GM12873 (cell line): ENCODE measurements around the gene MEIKIN.

Experiments
- TF ChIP-seq, protein P1 (sequence below): IDR thresholded peaks from 2 replicates; pipeline ENCODE4 v1.5.1; 2012; ENCODE audit warnings: low read depth, mild to moderate bottlenecking, moderate library complexity, low read length, control low read depth; ENCODE audit not compliant: insufficient read depth; ENCODE audit errors: missing control alignments

MEIKIN gene

GRCh38 chr5:131973089-131973712 lies 27.7 kb upstream of the MEIKIN start:
- TF ChIP-seq, protein P1, sequence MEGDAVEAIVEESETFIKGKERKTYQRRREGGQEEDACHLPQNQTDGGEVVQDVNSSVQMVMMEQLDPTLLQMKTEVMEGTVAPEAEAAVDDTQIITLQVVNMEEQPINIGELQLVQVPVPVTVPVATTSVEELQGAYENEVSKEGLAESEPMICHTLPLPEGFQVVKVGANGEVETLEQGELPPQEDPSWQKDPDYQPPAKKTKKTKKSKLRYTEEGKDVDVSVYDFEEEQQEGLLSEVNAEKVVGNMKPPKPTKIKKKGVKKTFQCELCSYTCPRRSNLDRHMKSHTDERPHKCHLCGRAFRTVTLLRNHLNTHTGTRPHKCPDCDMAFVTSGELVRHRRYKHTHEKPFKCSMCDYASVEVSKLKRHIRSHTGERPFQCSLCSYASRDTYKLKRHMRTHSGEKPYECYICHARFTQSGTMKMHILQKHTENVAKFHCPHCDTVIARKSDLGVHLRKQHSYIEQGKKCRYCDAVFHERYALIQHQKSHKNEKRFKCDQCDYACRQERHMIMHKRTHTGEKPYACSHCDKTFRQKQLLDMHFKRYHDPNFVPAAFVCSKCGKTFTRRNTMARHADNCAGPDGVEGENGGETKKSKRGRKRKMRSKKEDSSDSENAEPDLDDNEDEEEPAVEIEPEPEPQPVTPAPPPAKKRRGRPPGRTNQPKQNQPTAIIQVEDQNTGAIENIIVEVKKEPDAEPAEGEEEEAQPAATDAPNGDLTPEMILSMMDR, result no peak

DNA sequence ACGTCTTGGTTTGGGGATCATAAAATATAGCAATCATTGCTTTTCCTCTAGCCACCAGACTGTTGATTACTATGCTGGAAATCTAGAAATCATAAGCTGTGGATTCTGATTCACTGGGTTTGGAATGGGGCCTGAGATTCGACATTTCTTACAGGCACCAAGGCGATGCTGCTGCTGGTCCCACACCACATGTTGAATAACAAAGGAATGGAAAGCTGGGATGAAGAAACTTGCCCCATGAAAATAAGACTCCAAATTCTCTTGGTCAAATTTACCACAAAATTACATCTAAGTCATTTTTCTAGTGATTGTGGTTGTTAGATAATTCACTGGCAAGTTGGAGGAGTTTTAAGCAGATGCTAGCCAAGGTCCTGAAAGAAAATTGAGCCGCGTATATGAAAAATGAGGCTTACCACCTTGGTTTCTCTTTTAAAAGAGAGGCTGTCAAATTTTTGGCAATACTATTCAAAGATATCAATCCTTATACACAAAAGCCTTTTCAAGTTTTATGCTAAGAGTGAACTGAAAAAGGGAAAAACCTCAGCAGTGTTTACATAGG lies 23.0 kb upstream of the MEIKIN start:
- TF ChIP-seq, protein P1, result no peak

- TF ChIP-seq, protein P1, result no peak
These were observed 21.1 kb upstream of the MEIKIN start for GRCh38 chr5:131966551-131966950.

DNA sequence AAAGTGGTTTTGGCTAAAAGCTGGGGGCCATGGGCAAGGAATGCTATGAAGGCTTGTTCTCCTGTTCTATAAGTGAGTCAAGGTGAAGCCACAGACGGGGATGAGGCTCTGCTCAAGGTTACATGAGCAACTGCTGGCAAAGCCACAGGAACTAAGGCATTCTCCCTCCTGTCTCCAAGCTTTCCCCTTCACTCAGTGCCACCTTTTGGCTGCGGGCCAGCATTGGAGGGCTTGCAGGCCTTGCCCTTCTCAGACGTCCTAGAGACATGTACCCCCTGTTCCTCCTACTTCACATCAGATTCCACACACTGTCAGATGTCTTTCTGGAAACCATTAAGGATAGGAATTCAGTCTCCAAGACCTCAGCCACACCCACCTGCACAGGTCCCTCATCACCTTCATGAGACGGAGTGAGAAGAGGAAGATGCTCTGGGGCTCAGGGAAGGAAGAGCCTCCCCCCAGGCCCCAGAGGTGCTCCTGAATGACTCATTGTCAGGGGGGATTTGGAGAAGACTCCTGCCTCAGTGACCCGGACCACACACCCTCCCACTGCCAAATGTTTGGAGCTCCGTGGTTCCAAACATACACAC lies 20.5 kb upstream of the MEIKIN start:
- TF ChIP-seq, protein P1, result no peak

GRCh38 chr5:131959906-131960305 lies 14.4 kb upstream of the MEIKIN start:
- TF ChIP-seq, protein P1, result no peak

GRCh38 chr5:131959136-131959535 lies 13.7 kb upstream of the MEIKIN start:
- TF ChIP-seq, protein P1, result no peak

- TF ChIP-seq, protein P1, result no peak
These were observed 12.4 kb upstream of the MEIKIN start for GRCh38 chr5:131957721-131958441.
